PC-3 (cell line): ENCODE measurements around the gene TARP.
"Not testable (repeated sequence)": the region's sequence is repeated elsewhere in the genome, so short reads cannot be mapped to it uniquely, and the experiment has no call there.

Source experiments
- EZH2 ChIP-seq: fragments of 300-600 bp; sonication (generic); IDR thresholded peaks from one replicate; pipeline ENCODE4 v1.6.1; 2017; ENCODE audit warnings: antibody characterized with exemption, mild to moderate bottlenecking, low read length; ENCODE audit not compliant: unreplicated experiment
- TF ChIP-seq, protein P1 (sequence below): fragments of 300-600 bp; sonication (generic); conservative IDR thresholded peaks from 2 replicates; pipeline ENCODE4 v1.5.1; 2017; ENCODE audit warnings: antibody characterized with exemption, low read depth, mild to moderate bottlenecking, low read length

DNA sequence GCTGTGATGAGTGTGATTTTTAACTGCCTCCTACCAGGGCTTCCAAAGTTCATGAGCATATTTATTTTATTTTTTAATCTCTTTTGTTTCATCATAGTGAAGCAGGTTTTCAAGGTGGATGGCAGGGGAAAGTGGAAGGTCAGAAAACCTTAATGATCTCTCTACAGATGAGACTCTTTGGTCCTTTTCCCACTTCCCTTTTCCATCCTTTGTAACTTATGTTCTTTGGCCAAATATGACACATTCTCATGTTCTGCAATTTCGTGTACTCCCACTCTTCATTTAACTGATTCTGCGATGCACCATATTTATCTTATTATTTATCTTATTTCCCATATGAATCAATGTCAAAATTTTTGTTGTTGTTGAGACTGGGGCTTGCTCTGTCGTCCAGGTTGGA, 7.5 kb downstream of the TARP start:
- TF ChIP-seq, protein P1, sequence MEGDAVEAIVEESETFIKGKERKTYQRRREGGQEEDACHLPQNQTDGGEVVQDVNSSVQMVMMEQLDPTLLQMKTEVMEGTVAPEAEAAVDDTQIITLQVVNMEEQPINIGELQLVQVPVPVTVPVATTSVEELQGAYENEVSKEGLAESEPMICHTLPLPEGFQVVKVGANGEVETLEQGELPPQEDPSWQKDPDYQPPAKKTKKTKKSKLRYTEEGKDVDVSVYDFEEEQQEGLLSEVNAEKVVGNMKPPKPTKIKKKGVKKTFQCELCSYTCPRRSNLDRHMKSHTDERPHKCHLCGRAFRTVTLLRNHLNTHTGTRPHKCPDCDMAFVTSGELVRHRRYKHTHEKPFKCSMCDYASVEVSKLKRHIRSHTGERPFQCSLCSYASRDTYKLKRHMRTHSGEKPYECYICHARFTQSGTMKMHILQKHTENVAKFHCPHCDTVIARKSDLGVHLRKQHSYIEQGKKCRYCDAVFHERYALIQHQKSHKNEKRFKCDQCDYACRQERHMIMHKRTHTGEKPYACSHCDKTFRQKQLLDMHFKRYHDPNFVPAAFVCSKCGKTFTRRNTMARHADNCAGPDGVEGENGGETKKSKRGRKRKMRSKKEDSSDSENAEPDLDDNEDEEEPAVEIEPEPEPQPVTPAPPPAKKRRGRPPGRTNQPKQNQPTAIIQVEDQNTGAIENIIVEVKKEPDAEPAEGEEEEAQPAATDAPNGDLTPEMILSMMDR: not testable (repeated sequence)
- TF ChIP-seq EZH2: not testable (repeated sequence)
